Spleen (tissue), 11 donors: ENCODE measurements around the gene ACYP2. TPM values are rescaled to one million over a fixed set of nuclear protein-coding genes. Genes with fewer than 3 reads are reported as not detected.
"Not testable (repeated sequence)": the region's sequence is repeated elsewhere in the genome, so short reads cannot be mapped to it uniquely, and the experiment has no call there.

ENCODE experiments used
- DNase-seq: peaks from one replicate; pipeline ENCODE4 v3.0.0-alpha.2; 2020
- H3K27ac ChIP-seq, 8 donors: fragments of 200-600 bp; sonication (generic) in 7 of 8; 1 replicate in 4 of 8; 2 replicates in 4 of 8; pipeline versions ENCODE4 v1.5.0 to v1.8.0; 2016 to 2021; ENCODE audit warnings: inconsistent platforms in 4 of 8, mild to moderate bottlenecking in 4 of 8, moderate library complexity in 1 of 8
- H3K27me3 ChIP-seq, 7 donors: fragments of 200-600 bp; sonication (generic) in 6 of 7; replicated peaks in 1 of 7; 1 replicate in 4 of 7; 2 replicates in 3 of 7; pipeline versions ENCODE4 v1.5.0 to v1.8.0; 2016 to 2021; ENCODE audit warnings: inconsistent platforms in 3 of 7, mild to moderate bottlenecking in 1 of 7
- H3K36me3 ChIP-seq, 6 donors: fragments of 200-600 bp; sonication (generic) in 5 of 6; 1 replicate in 4 of 6; 2 replicates in 2 of 6; pipeline versions ENCODE4 v1.5.0 to v1.8.0; 2016 to 2021; ENCODE audit warnings: inconsistent platforms in 2 of 6
- H3K4me1 ChIP-seq, 6 donors: fragments of 200-600 bp; sonication (generic) in 5 of 6; 1 replicate in 3 of 6; 2 replicates in 3 of 6; pipeline versions ENCODE4 v1.5.0 to v1.8.0; 2016 to 2021; ENCODE audit warnings: inconsistent platforms in 3 of 6
- H3K4me3 ChIP-seq, 8 donors: fragments of 200-600 bp; sonication (generic) in 7 of 8; 1 replicate in 4 of 8; 2 replicates in 4 of 8; pipeline versions ENCODE4 v1.5.0 to v1.8.0; 2016 to 2021; ENCODE audit warnings: inconsistent platforms in 4 of 8, mild to moderate bottlenecking in 4 of 8, moderate library complexity in 2 of 8
- H3K9me3 ChIP-seq, 8 donors: fragments of 200-600 bp; sonication (generic) in 7 of 8; 1 replicate in 4 of 8; 2 replicates in 4 of 8; pipeline versions ENCODE4 v1.5.0 to v1.8.0; 2016 to 2021; ENCODE audit warnings: inconsistent platforms in 4 of 8
- CTCF ChIP-seq, 11 experiments: fragments of 200-600 bp in 7 of 11; fragments of 450-650 bp in 4 of 11; sonication (generic) in 4 of 11; IDR thresholded peaks in 8 of 11; conservative IDR thresholded peaks in 3 of 11; 1 replicate in 7 of 11; 2 replicates in 4 of 11; pipeline versions ENCODE4 v1.4.0 to v1.8.0; 2016 to 2021; ENCODE audit warnings: antibody characterized with exemption in 11 of 11, inconsistent platforms in 4 of 11, mild to moderate bottlenecking in 1 of 11
- POLR2A ChIP-seq, 3 donors: fragments of 450-650 bp; IDR thresholded peaks; one replicate each; pipeline ENCODE4 v1.5.1; 2017; ENCODE audit warnings: antibody characterized with exemption in 3 of 3, mild to moderate bottlenecking in 1 of 3
- POLR2AphosphoS5 ChIP-seq, 3 donors: sonication (generic); formaldehyde crosslinking; IDR thresholded peaks; one replicate each; pipeline ENCODE4 v1.5.1; 2017; ENCODE audit warnings: antibody characterized with exemption in 3 of 3
- WGBS, 5 donors: extraction: QIAGEN DNeasy Blood & Tissue Kit in 3 of 5; methylation state at CpG; one replicate each; pipeline versions ENCODE4 v1.1.5 to v1.1.7; 2013 to 2018; 5-methylcytosine and 5-hydroxymethylcytosine counted together
- intact Hi-C: fragments of 100-400 bp; cut with DNase I; formaldehyde crosslinking; loops from one replicate; pipeline ENCODE4 v1.15.0; 2023; ENCODE audit warnings: low total_unique reads
- polyA plus RNA-seq, 3 donors: library from polyadenylated mRNA; stranded (reverse); fragments of 200-250 nt; gene quantifications; one replicate each; pipeline ENCODE4 v1.2.1, GENCODE V29; 2013
- total RNA-seq, 7 donors: library from RNA; depleted of rRNA in 3 of 7; stranded (reverse); fragments of >200 nt in 3 of 7; fragmentation: NEBNext Ultra II Directional in 4 of 7; extraction: Animal tissue kit (Norgen Biotek cat#: 25700) in 4 of 7; gene quantifications; one replicate each; pipeline versions ENCODE4 v1.1.0 to v1.2.1, GENCODE V29; 2016 to 2021
- donor health status: healthy with polysubstance abuse.
- donor health status: DM: no; HTN: no; CAD: no; lungs with moderate emphysema.
- donor health status: DM: no; HTN: no; CAD: no.
- donor health status: Bipolar disorder and iron deficiency.
- donor health status: healthy.
- donor health status: DM: no; HTN: no; CAD: no.
- donor health status: DM: yes; HTN: yes; CAD: no.

ACYP2 gene
- total and polyA plus RNA-seq, 10 donors: 14.6 to 32.3 (median 21.7) TPM

GRCh38 chr2:54262015-54262765 is 146.8 kb downstream of the ACYP2 start:
- Histone ChIP-seq H3K4me3 (no peak overlapping the region), H3K27me3 (no peaks in the 10 kb centered on the region), H3K4me1 (no peaks in the 10 kb centered on the region), H3K9me3 (peaks cover 0 to 15% (median 0%) of the 10 kb centered on the region in 8 donors), H3K27ac (no peak overlapping the region), H3K36me3 (no peaks in the 10 kb centered on the region)
- no peak for DNase-seq
- intact Hi-C loops: no loop called here
- TF ChIP-seq CTCF (IDR thresholded peaks at IDR 0.05 in 8 of 11, conservative IDR thresholded peaks at IDR 0.05 in 3 of 11): no peak
- no peak for TF ChIP-seq POLR2A (IDR thresholded peaks at IDR 0.05)
- TF ChIP-seq POLR2AphosphoS5 (IDR thresholded peaks at IDR 0.05): no peak
- 83 to 95% (median 85%) methylated on average over 2 of the region's 2 CpGs for WGBS, 5 donors

GRCh38 chr2:54265081-54265480 is 149.7 kb downstream of the ACYP2 start:
- H3K4me3 ChIP-seq, DNase-seq, H3K36me3 ChIP-seq, intact Hi-C loops, H3K4me1 ChIP-seq, H3K27ac ChIP-seq, H3K27me3 ChIP-seq: not testable (repeated sequence)
- WGBS, 5 donors: 82 to 93% (median 87%) methylated on average over 1 of the region's 1 CpG
- peaks cover 0 to 15% (median 0%) of the 10 kb centered on the region in 8 donors for H3K9me3 ChIP-seq

GRCh38 chr2:54267577-54267976 is 152.2 kb downstream of the ACYP2 start:
- Histone ChIP-seq H3K4me1 (peaks cover 0 to 13% (median 1%) of the 10 kb centered on the region in 6 donors), H3K9me3 (peaks cover 0 to 15% (median 0%) of the 10 kb centered on the region in 8 donors), H3K27ac (no peak overlapping the region), H3K27me3 (no peaks in the 10 kb centered on the region), H3K36me3 (no peaks in the 10 kb centered on the region), H3K4me3 (no peak overlapping the region)
- DNase-seq: no peak
- intact Hi-C loops: no loop called here
- TF ChIP-seq CTCF (IDR thresholded peaks at IDR 0.05 in 8 of 11, conservative IDR thresholded peaks at IDR 0.05 in 3 of 11) (no peak), POLR2A (IDR thresholded peaks at IDR 0.05) (no peak), POLR2AphosphoS5 (IDR thresholded peaks at IDR 0.05) (no peak)
- WGBS, 5 donors: 84 to 93% (median 88%) methylated on average over 1 of the region's 1 CpG

GRCh38 chr2:54271189-54271588 is 155.8 kb downstream of the ACYP2 start:
- Histone ChIP-seq H3K27me3 (no peaks in the 10 kb centered on the region), H3K9me3 (no peaks in the 10 kb centered on the region), H3K4me3 (no peak overlapping the region), H3K27ac (no peak overlapping the region), H3K4me1 (peaks cover 0 to 13% (median 1%) of the 10 kb centered on the region in 6 donors), H3K36me3 (peaks cover 0 to 9% (median 0%) of the 10 kb centered on the region in 6 donors)
- TF ChIP-seq POLR2A (IDR thresholded peaks at IDR 0.05): no peak
- no peak for TF ChIP-seq CTCF (IDR thresholded peaks at IDR 0.05 in 8 of 11, conservative IDR thresholded peaks at IDR 0.05 in 3 of 11)
- TF ChIP-seq POLR2AphosphoS5 (IDR thresholded peaks at IDR 0.05): no peak
- whole genome bisulfite sequencing, 5 donors: 88 to 93% (median 90%) methylated on average over 4 of the region's 4 CpGs
- intact Hi-C loops: no loop called here
- DNase-seq: no peak
